Hematopoietic multipotent progenitor cell treated with erythropoietin and hydrocortisone succinate and interleukin-3 and kit ligand, for 17 days (in vitro differentiated cells): ENCODE data around the gene ZNF808.
A peak's percentile ranks its signal among the peaks of the same experiment; 100 is the strongest.
"Not testable (repeated sequence)": the region's sequence is repeated elsewhere in the genome, so short reads cannot be mapped to it uniquely, and the experiment has no call there.

Source experiments
- DNase-seq: peaks from one replicate; pipeline ENCODE4 v3.0.0-alpha.2; 2015; ENCODE audit warnings: low spot score

The ZNF808 gene

GRCh38 chr19:52593441-52593840 is 66.0 kb downstream of the ZNF808 start:
- not testable (repeated sequence) for DNase-seq

GRCh38 chr19:52599241-52599640 is 71.8 kb downstream of the ZNF808 start:
- DNase-seq: no peak

- DNase-seq: no peak
Observed at GRCh38 chr19:52600639-52601024, 73.2 kb downstream of the ZNF808 start.

GRCh38 chr19:52601025-52601973 is 73.8 kb downstream of the ZNF808 start:
- DNase-seq: peak; percentile 52

- DNase-seq: not testable (repeated sequence)
Observed at GRCh38 chr19:52601974-52602366, 74.5 kb downstream of the ZNF808 start.

GRCh38 chr19:52602941-52603340 is 75.5 kb downstream of the ZNF808 start:
- no peak for DNase-seq

- DNase-seq: no peak
Observed at GRCh38 chr19:52603558-52604207, 76.2 kb downstream of the ZNF808 start.
